ENCODE measurements around the gene PTAFR. TPM values are rescaled to one million over a fixed set of nuclear protein-coding genes. Genes with fewer than 3 reads are reported as not detected.
A peak's percentile ranks its signal among the peaks of the same experiment; 100 is the strongest.

The PTAFR gene
- total RNA-seq, 4 donors from 2014 or later, result under 0.01 to 7.1 (median 1.9) TPM

DNA sequence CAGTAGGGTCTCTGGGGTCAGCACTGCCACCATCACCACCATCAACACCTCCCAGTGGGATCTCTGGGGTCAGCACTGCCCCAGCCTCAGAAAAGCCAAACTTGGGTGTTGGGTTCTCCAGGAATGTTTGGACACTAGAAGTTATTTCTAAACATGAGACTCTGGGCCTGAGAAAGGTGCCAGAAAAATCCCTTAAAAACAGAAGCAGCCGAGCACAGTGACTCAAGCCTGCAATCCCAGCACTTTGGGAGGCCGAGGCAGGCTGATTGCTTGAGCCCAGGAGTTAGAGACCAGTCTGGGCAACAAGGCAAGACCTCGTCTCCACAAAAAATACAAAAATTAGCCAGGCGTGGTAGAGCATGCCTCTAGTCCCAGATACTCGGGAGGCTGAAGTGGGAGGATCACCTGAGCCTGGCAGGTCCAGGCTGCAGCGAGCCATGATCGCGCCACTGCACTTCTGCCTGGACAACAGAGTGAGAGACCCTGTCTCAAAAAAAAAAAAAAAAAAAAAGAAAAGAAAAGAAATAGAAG is 470 bp downstream of the PTAFR start:
- Histone ChIP-seq H3K4me3 (no peak overlapping the region), H3K27ac (no peak overlapping the region), H3K36me3 (no peaks in the 10 kb centered on the region), H3K4me1 (no peaks in the 10 kb centered on the region), H3K9me3 (no peaks in the 10 kb centered on the region), H3K27me3 (no peaks in the 10 kb centered on the region)
- DNase-seq, result no peak
- no peak for TF ChIP-seq POLR2A (IDR thresholded peaks at IDR 0.05)
- TF ChIP-seq, protein P1, sequence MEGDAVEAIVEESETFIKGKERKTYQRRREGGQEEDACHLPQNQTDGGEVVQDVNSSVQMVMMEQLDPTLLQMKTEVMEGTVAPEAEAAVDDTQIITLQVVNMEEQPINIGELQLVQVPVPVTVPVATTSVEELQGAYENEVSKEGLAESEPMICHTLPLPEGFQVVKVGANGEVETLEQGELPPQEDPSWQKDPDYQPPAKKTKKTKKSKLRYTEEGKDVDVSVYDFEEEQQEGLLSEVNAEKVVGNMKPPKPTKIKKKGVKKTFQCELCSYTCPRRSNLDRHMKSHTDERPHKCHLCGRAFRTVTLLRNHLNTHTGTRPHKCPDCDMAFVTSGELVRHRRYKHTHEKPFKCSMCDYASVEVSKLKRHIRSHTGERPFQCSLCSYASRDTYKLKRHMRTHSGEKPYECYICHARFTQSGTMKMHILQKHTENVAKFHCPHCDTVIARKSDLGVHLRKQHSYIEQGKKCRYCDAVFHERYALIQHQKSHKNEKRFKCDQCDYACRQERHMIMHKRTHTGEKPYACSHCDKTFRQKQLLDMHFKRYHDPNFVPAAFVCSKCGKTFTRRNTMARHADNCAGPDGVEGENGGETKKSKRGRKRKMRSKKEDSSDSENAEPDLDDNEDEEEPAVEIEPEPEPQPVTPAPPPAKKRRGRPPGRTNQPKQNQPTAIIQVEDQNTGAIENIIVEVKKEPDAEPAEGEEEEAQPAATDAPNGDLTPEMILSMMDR (IDR thresholded peaks at IDR 0.05), result no peak
- intact Hi-C loops (cut with DNase I; ENCODE audit: low total_unique reads), result no loop called here

DNA sequence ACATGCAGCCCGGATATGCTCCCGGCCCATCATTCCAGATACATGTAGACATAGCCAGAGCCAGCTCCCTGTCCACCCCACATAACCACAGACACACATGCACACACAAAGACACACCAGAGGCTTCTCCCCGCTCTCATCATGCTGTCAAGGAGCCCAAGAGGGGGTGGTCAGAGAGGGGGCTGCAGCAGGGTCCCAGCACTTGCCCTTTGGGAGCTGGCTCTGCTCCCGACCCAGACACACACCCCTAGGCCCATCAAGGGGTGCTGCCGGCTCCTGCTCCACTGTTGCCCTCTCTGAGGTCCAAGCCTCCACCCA is 2.6 kb downstream of the PTAFR start:
- no peak for TF ChIP-seq POLR2A (IDR thresholded peaks at IDR 0.05)
- TF ChIP-seq, protein P1 (IDR thresholded peaks at IDR 0.05), result no peak
- no peaks in the 10 kb centered on the region for H3K9me3 ChIP-seq
- no peak for DNase-seq
- no peaks in the 10 kb centered on the region for H3K27me3 ChIP-seq
- no peaks in the 10 kb centered on the region for H3K4me1 ChIP-seq
- no peaks in the 10 kb centered on the region for H3K36me3 ChIP-seq
- H3K4me3 ChIP-seq, result no peak overlapping the region
- H3K27ac ChIP-seq, result no peak overlapping the region
- intact Hi-C loops (cut with DNase I; ENCODE audit: low total_unique reads), result no loop called here

DNA sequence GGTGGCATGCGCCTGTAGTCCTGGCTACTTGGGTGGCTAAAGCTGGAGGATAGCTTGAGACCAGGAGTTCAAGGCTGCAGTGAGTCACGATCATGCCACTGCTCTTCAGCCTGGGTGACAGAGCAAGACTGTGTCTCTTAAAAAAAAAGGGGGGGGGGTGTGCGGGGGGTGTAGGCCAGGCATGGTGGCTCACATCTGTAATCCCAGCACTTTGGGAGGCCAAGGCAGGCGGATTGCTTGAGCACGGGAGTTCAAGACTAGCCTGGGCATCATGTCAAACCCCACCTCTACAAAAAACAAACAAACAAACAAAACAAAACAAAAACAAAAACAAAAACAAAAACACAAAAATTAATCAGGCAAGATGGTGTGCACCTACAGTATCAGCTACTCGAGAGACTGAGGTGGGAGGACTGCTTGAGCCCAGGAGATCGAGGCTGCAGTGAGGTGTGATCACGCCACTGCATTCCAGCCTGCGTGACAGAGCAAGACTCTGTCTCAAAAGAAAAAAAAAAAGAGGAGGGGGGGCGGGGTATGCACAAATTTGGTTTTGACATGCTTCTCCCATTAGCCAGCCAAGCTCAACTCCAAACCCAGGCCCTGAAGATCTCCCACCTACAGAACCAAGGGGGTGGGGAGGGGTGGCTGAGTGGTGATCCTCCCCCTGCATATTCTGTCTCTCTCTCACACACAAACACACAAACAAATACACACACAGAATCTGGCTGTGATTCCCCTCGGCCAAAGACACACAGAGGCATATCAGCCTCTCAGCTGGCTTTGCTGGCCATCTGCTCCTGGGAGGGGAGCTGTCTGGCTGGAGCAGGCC is 3.1 kb downstream of the PTAFR start:
- Histone ChIP-seq H3K4me3 (no peak overlapping the region), H3K9me3 (no peaks in the 10 kb centered on the region), H3K27ac (peak overlapping the region in 1 of 2 donors; percentile 45), H3K27me3 (no peaks in the 10 kb centered on the region), H3K36me3 (no peaks in the 10 kb centered on the region), H3K4me1 (no peaks in the 10 kb centered on the region)
- no peak for DNase-seq
- intact Hi-C loops (cut with DNase I; ENCODE audit: low total_unique reads), result no loop called here
- TF ChIP-seq, protein P1 (IDR thresholded peaks at IDR 0.05), result no peak
- no peak for TF ChIP-seq POLR2A (IDR thresholded peaks at IDR 0.05)

DNA sequence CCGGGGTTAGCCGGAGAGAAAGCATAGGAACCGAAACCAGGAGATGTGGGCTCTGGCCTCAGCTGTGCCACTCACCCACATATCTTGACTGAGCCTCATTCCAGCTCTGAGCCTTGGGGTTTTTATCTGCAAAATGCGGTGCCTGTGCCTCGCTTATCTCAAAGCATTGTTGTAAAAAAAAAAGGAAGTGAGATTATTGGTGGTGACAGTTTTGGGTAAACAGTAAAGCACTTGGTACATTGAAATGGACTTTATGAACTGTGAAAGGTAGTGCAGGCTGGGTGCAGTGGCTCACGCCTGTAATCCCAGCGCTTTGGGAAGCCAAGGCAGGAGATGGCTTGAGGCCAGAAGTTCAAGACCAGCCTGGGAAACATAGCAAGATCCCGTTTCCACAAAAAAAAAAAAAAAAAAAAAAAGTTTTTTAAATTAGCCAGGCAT is 3.8 kb downstream of the PTAFR start:
- DNase-seq, result no peak
- H3K4me3 ChIP-seq, result no peak overlapping the region
- no peaks in the 10 kb centered on the region for H3K27me3 ChIP-seq
- no peaks in the 10 kb centered on the region for H3K36me3 ChIP-seq
- peak overlapping the region; percentile 25 to 45 for H3K27ac ChIP-seq
- intact Hi-C loops (cut with DNase I; ENCODE audit: low total_unique reads), result no loop called here
- H3K9me3 ChIP-seq, result no peaks in the 10 kb centered on the region
- TF ChIP-seq POLR2A (IDR thresholded peaks at IDR 0.05), result no peak
- H3K4me1 ChIP-seq, result no peaks in the 10 kb centered on the region

DNA sequence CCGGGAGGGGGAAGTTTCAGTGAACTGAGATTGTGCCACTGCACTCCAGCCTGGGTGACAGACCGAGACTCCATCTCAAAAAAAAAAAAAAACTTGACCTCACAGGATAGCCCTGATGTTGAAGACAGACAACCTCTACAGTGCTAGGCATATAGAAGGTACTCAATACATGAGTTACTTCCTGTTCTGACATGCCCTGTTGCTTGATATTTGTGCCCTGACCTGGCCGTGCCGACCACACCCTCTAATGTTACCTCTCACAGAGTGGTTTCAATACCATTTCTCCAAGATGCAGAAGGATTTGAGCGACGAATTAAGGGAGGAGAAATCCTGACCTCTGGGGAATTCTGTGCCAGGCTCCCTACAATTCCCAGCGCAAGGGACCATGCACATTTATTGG is 5.2 kb downstream of the PTAFR start:
- no peak overlapping the region for H3K27ac ChIP-seq
- no peak for TF ChIP-seq POLR2A (IDR thresholded peaks at IDR 0.05)
- TF ChIP-seq, protein P1 (IDR thresholded peaks at IDR 0.05), result no peak
- H3K4me3 ChIP-seq, result no peak overlapping the region
- no peaks in the 10 kb centered on the region for H3K36me3 ChIP-seq
- no peak for DNase-seq
- H3K9me3 ChIP-seq, result no peaks in the 10 kb centered on the region
- intact Hi-C loops (cut with DNase I; ENCODE audit: low total_unique reads), result no loop called here
- H3K4me1 ChIP-seq, result no peaks in the 10 kb centered on the region
- no peaks in the 10 kb centered on the region for H3K27me3 ChIP-seq

Data from uterus (tissue), 4 donors.